ENCODE data around the gene ANKRD53. TPM values are rescaled to one million over a fixed set of nuclear protein-coding genes. Genes with fewer than 3 reads are reported as not detected.

ANKRD53 gene
- total RNA-seq, 1 donor from 2014 or later = 0.75 TPM

- no peak overlapping the region for H3K4me3 ChIP-seq (ENCODE audit: low read depth, low read length)
- peak; percentile 80 for TF ChIP-seq CTCF (conservative IDR thresholded peaks at IDR 0.05; ENCODE audit: low read depth, low read length)
- DNase-seq (ENCODE audit: low read depth) = no peak
These were observed 31.5 kb upstream of the ANKRD53 start for GRCh38 chr2:70946832-70947442.

- no peak for DNase-seq (ENCODE audit: low read depth)
- no peak for TF ChIP-seq CTCF (conservative IDR thresholded peaks at IDR 0.05; ENCODE audit: low read depth, low read length)
- H3K4me3 ChIP-seq (ENCODE audit: low read depth, low read length) = peak overlapping the region; percentile 43
These were observed 30.8 kb upstream of the ANKRD53 start for GRCh38 chr2:70947556-70948184.

GRCh38 chr2:70948337-70949003 is 30.0 kb upstream of the ANKRD53 start:
- TF ChIP-seq CTCF (conservative IDR thresholded peaks at IDR 0.05; ENCODE audit: low read depth, low read length) = peak; percentile 92
- no peak for DNase-seq (ENCODE audit: low read depth)
- H3K4me3 ChIP-seq (ENCODE audit: low read depth, low read length) = peak overlapping the region; percentile 43

- TF ChIP-seq CTCF (conservative IDR thresholded peaks at IDR 0.05; ENCODE audit: low read depth, low read length) = no peak
- DNase-seq (ENCODE audit: low read depth) = no peak
- no peak overlapping the region for H3K4me3 ChIP-seq (ENCODE audit: low read depth, low read length)
These were observed 29.3 kb upstream of the ANKRD53 start for GRCh38 chr2:70949086-70949485.

- no peak overlapping the region for H3K4me3 ChIP-seq (ENCODE audit: low read depth, low read length)
- no peak for TF ChIP-seq CTCF (conservative IDR thresholded peaks at IDR 0.05; ENCODE audit: low read depth, low read length)
- no peak for DNase-seq (ENCODE audit: low read depth)
These were observed 23.5 kb upstream of the ANKRD53 start for GRCh38 chr2:70954886-70955285.

- DNase-seq (ENCODE audit: low read depth) = no peak
- H3K4me3 ChIP-seq (ENCODE audit: low read depth, low read length) = no peak overlapping the region
- no peak for TF ChIP-seq CTCF (conservative IDR thresholded peaks at IDR 0.05; ENCODE audit: low read depth, low read length)
These were observed 22.3 kb upstream of the ANKRD53 start for GRCh38 chr2:70956141-70956540.
